GM23248 (cell line): ENCODE results near the gene AOPEP.

Experiments
- EZH2 ChIP-seq: fragments of 200-600 bp; sonication (generic); IDR thresholded peaks from 2 replicates; pipeline ENCODE4 v1.6.1; 2018; ENCODE audit warnings: antibody characterized with exemption, mild to moderate bottlenecking; ENCODE audit not compliant: insufficient read depth, poor library complexity, severe bottlenecking
- EZH2phosphoT487 ChIP-seq: fragments of 200-600 bp; sonication (generic); IDR thresholded peaks from 2 replicates; pipeline ENCODE4 v1.6.1; 2018; ENCODE audit warnings: antibody characterized with exemption, moderate library complexity, mild to moderate bottlenecking, low read depth; ENCODE audit not compliant: insufficient read depth

DNA sequence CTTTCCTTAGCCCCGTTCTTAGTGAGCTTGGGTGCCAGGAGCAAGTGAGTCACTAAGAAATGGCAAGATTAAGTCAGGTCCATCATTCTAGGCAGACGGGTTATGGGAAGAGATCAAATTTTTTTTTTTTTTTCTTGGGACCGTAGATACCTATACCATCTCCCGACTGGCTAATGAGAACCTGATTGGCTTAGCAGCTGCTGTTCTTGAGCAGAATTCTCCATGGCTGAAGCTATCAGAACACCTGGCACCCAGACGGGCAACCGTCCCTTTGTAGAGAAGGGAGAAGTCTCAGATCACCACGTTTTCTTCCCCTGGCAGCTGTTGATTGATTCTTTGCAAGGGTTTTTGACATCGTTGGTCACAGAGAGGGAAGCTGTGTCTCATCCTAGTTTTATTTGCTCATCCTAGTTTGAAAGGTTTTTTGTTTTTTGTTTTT is 78.6 kb downstream of the AOPEP start:
- TF ChIP-seq EZH2 (no peak), EZH2phosphoT487 (no peak)
